ENCODE measurements around the gene ARF5.

Gene ARF5

DNA sequence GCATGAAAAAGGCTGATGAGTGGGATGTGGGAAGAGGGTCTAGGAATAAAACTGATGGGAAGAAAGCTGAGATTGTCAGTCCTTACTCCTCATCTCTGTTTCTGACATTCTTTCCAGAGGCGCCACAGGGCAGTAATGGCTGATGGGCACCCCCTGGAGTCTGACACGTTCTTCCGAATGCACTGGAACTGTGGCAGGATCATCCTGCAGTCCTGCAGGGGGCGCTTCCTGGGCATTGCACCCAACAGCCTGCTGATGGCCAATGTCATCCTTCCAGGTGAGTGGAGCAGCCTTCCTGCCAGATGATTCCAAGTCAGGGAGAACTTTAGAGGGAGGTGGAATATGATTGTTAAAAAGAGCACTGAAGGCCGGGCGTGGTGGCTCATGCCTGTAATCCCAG, 10.1 kb downstream of the ARF5 start:
- Histone ChIP-seq H3K27me3 (no peaks in the 10 kb centered on the region), H3K9me3 (no peaks in the 10 kb centered on the region), H3K4me1 (no peaks in the 10 kb centered on the region), H3K36me3 (peaks cover 0 to 11% (median 0%) of the 10 kb centered on the region in 3 donors), H3K4me3 (no peak overlapping the region), H3K27ac (no peak overlapping the region)
- intact Hi-C loops (cut with DNase I; ENCODE audit: low total_unique reads): no loop called here
- TF ChIP-seq, protein P1, sequence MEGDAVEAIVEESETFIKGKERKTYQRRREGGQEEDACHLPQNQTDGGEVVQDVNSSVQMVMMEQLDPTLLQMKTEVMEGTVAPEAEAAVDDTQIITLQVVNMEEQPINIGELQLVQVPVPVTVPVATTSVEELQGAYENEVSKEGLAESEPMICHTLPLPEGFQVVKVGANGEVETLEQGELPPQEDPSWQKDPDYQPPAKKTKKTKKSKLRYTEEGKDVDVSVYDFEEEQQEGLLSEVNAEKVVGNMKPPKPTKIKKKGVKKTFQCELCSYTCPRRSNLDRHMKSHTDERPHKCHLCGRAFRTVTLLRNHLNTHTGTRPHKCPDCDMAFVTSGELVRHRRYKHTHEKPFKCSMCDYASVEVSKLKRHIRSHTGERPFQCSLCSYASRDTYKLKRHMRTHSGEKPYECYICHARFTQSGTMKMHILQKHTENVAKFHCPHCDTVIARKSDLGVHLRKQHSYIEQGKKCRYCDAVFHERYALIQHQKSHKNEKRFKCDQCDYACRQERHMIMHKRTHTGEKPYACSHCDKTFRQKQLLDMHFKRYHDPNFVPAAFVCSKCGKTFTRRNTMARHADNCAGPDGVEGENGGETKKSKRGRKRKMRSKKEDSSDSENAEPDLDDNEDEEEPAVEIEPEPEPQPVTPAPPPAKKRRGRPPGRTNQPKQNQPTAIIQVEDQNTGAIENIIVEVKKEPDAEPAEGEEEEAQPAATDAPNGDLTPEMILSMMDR (IDR thresholded peaks at IDR 0.05): no peak
- DNase-seq: no peak

DNA sequence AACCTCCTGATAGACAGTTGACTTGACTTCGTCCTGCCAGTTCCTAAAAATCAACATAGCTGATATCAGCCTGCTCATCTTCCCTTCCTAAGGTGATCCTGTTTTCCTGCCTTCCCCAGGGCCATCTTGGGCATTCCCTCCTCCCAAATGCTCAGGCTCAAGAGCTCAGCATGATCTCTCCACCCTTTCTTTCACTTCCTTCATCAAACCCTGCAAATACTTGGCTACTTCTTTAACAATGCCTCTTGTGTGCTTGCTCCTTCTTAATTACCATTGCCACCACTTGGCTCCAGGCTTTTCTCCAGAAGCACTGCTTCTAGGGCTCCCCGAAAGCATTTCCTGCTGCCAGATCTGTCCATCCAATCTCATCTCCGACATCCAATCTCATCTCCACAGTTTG, 12.7 kb downstream of the ARF5 start:
- peaks cover 0 to 4% (median 0%) of the 10 kb centered on the region in 3 donors for H3K36me3 ChIP-seq
- no peaks in the 10 kb centered on the region for H3K27me3 ChIP-seq
- DNase-seq: no peak
- no peaks in the 10 kb centered on the region for H3K9me3 ChIP-seq
- H3K4me3 ChIP-seq: no peak overlapping the region
- intact Hi-C loops (cut with DNase I; ENCODE audit: low total_unique reads): no loop called here
- TF ChIP-seq, protein P1 (IDR thresholded peaks at IDR 0.05): no peak
- H3K27ac ChIP-seq: no peak overlapping the region
- no peaks in the 10 kb centered on the region for H3K4me1 ChIP-seq

DNA sequence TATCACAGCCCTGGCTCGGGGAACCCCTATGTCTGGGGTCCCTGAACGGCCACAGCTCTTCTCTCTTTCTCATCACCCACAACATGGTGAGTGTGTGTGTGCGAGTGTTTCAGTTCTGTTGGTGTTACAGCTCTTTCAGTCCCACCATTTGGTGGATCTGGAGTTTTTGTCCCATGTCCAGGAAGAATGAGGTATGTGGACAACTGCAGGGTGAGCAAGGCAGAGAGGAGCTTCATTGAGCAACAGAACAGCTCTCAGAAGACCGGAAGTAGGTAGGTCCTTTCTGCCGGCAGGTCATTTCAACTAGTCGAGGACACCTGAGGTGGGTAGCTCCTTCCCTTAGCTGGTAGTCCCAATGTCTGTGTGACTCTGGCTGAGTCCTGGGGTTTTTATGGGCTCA, 20.2 kb downstream of the ARF5 start:
- no peaks in the 10 kb centered on the region for H3K27me3 ChIP-seq
- no peaks in the 10 kb centered on the region for H3K36me3 ChIP-seq
- H3K4me3 ChIP-seq: no peak overlapping the region
- no peaks in the 10 kb centered on the region for H3K4me1 ChIP-seq
- H3K9me3 ChIP-seq: no peaks in the 10 kb centered on the region
- TF ChIP-seq, protein P1 (IDR thresholded peaks at IDR 0.05): no peak
- H3K27ac ChIP-seq: no peak overlapping the region
- intact Hi-C loops (cut with DNase I; ENCODE audit: low total_unique reads): no loop called here
- DNase-seq: no peak

DNA sequence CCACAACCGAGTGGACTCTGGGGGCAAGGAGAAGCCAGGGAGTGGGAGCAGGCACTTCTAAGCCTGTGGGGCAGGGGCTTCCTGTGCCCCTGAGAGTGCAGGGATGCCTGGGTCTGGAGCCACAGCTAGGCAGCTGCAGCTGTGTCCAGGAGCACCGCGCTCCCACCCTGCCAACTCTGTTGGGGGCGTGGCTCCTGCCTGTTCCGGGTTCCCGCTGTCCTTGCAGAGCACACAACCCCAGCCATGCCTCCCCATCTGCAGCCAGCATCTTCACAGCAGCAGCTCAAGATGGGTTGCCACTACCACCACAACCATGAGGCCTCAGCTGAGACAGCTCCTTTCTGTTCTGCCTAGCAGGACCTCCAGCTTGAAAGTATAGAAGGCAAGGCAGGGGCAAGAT, 21.1 kb downstream of the ARF5 start:
- Histone ChIP-seq H3K27ac (no peak overlapping the region), H3K4me1 (no peaks in the 10 kb centered on the region), H3K36me3 (no peaks in the 10 kb centered on the region), H3K9me3 (no peaks in the 10 kb centered on the region), H3K4me3 (no peak overlapping the region), H3K27me3 (peaks cover 0 to 6% of the 10 kb centered on the region in 2 donors)
- intact Hi-C loops (cut with DNase I; ENCODE audit: low total_unique reads): no loop called here
- TF ChIP-seq, protein P1 (IDR thresholded peaks at IDR 0.05): no peak
- no peak for DNase-seq

DNA sequence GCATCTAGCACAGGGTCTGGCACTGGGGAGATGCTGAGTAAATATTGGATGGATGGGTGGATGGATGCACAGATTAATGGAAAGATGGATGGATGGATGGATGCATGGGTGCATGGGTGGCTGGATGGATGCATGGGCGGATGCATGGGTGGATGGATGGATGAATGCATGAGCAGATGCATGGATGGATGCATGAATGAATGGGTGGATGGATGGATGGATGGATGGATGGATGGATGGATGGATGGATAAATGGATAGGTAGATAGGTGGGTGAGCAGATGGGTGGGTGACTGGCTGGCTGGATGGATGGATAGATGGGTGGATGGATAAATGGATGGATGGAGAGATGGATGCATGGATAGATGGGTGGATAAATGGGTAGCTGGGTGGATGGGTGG, 24.1 kb downstream of the ARF5 start:
- Histone ChIP-seq H3K4me1 (no peaks in the 10 kb centered on the region), H3K36me3 (no peaks in the 10 kb centered on the region), H3K4me3 (no peak overlapping the region), H3K9me3 (no peaks in the 10 kb centered on the region), H3K27ac (no peak overlapping the region), H3K27me3 (peaks cover 0 to 34% of the 10 kb centered on the region in 2 donors)
- TF ChIP-seq, protein P1 (IDR thresholded peaks at IDR 0.05): no peak
- no peak for DNase-seq
- intact Hi-C loops (cut with DNase I; ENCODE audit: low total_unique reads): no loop called here

DNA sequence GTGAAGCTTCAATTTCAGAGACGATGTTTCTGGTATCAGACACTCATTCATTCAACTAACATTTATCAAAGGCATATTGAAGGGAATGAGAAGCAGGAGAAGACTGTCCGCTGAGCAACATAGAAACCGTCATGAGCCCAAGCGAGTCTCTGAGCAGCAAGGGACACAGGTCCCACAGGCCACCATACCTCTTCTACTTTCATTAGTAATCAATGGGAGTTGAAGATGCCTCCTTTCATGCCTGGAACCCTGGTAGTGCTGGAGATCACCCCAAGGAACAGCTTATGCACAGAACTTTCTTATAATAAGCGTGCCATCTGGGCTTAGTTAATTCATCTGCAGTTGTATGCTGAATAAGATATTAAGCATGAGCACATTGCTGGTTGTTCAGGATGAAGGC, 28.5 kb downstream of the ARF5 start:
- Histone ChIP-seq H3K4me3 (no peak overlapping the region), H3K4me1 (peaks cover 0 to 9% (median 4%) of the 10 kb centered on the region in 4 donors), H3K27me3 (peaks cover 0 to 69% of the 10 kb centered on the region in 2 donors), H3K9me3 (no peaks in the 10 kb centered on the region), H3K27ac (no peak overlapping the region), H3K36me3 (no peaks in the 10 kb centered on the region)
- intact Hi-C loops (cut with DNase I; ENCODE audit: low total_unique reads): no loop called here
- DNase-seq: no peak
- TF ChIP-seq, protein P1 (IDR thresholded peaks at IDR 0.05): no peak

Data from tibial artery (tissue), 4 donors.